ENCODE results near the gene PNPLA6.

PNPLA6 gene

DNA sequence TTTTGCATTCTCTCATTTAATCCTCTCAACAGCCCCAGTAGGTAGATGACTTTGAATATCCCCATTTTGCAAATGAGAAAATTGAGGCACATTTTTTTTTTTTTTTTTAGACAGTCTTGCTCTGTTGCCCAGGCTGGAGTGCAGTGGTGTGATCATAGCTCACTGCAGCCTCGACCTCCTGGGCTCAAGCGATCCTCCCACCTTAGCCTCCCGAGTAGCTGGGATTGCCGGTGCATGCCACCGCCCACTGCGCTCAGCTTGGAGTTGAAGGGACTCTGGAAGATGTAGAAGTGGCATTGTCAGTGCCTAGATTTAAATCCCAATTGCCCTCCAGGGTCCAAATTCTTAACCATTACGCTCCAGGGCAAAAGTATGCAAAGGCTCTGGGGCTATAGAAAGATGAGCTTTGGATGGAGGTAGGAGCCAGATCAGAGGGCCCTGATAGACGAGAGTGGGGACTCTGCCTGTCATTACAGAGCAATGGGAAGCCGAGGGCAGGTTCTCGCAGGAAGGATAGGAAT lies 13.9 kb upstream of the PNPLA6 start:
- DNase-seq (ENCODE audit: insufficient read length, low spot score) (no peak), FAIRE-seq (no peak)
- TF ChIP-seq, protein P1, sequence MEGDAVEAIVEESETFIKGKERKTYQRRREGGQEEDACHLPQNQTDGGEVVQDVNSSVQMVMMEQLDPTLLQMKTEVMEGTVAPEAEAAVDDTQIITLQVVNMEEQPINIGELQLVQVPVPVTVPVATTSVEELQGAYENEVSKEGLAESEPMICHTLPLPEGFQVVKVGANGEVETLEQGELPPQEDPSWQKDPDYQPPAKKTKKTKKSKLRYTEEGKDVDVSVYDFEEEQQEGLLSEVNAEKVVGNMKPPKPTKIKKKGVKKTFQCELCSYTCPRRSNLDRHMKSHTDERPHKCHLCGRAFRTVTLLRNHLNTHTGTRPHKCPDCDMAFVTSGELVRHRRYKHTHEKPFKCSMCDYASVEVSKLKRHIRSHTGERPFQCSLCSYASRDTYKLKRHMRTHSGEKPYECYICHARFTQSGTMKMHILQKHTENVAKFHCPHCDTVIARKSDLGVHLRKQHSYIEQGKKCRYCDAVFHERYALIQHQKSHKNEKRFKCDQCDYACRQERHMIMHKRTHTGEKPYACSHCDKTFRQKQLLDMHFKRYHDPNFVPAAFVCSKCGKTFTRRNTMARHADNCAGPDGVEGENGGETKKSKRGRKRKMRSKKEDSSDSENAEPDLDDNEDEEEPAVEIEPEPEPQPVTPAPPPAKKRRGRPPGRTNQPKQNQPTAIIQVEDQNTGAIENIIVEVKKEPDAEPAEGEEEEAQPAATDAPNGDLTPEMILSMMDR (IDR thresholded peaks at IDR 0.05; ENCODE audit: insufficient read depth, missing control alignments), result no peak

DNA sequence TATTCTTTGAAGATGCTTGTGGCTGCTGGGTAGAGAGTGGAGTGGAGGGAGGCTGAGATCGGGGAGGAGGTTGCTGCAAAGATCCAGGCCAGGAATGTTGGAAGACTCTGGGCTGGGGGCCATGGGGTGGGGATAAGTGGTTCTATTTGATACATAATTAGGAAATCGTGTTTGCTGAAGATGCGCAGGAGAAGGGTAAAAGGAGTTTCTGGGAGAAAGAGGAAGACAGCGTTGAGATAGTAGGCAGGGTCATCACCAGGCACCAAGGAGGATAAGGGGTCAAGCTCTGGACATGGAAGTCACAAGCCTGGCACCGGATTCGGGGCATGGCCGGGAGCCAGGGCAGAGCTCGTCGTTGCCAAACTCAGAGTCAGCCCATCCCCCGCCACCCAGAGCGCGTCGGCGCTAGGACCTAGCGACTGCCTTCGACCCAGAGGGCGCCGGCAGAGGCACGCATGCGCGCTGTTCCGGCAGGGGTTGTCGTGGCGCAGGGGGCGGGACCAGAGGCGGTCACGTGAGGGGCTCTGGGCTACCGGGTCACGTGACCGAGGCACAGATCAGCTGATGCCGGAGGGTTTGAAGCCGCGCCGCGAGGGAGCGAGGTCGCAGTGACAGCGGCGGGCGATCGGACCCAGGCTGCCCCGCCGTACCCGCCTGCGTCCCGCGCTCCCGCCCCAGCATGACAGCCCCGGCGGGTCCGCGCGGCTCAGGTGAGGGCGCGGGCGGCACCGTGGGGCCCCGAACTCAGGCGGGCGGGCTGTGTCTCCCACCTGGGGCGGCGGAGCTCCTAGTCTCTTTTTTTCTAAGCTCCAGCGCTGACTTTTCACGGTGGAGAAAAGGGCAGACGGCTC lies 13.2 kb upstream of the PNPLA6 start, which contains the start of gene MCOLN1:
Gene MCOLN1, plus strand, starts transcription at position 553 of the 851 bp plus-strand sequence. Its CDS starts 127 bp downstream, at position 680.
- DNase-seq (ENCODE audit: insufficient read length, low spot score) (peak; percentile 100), FAIRE-seq (no peak)
- TF ChIP-seq, protein P1 (IDR thresholded peaks at IDR 0.05; ENCODE audit: insufficient read depth, missing control alignments), result no peak

GRCh38 chr19:7522923-7523667 lies 12.4 kb upstream of the PNPLA6 start:
- TF ChIP-seq, protein P1 (IDR thresholded peaks at IDR 0.05; ENCODE audit: insufficient read depth, missing control alignments), result no peak
- FAIRE-seq, result no peak
- DNase-seq (ENCODE audit: insufficient read length, low spot score), result no peak

- TF ChIP-seq, protein P1 (IDR thresholded peaks at IDR 0.05; ENCODE audit: insufficient read depth, missing control alignments), result no peak
- no peak for FAIRE-seq
- DNase-seq (ENCODE audit: insufficient read length, low spot score), result no peak
These were observed 11.0 kb upstream of the PNPLA6 start for GRCh38 chr19:7524523-7524922.

DNA sequence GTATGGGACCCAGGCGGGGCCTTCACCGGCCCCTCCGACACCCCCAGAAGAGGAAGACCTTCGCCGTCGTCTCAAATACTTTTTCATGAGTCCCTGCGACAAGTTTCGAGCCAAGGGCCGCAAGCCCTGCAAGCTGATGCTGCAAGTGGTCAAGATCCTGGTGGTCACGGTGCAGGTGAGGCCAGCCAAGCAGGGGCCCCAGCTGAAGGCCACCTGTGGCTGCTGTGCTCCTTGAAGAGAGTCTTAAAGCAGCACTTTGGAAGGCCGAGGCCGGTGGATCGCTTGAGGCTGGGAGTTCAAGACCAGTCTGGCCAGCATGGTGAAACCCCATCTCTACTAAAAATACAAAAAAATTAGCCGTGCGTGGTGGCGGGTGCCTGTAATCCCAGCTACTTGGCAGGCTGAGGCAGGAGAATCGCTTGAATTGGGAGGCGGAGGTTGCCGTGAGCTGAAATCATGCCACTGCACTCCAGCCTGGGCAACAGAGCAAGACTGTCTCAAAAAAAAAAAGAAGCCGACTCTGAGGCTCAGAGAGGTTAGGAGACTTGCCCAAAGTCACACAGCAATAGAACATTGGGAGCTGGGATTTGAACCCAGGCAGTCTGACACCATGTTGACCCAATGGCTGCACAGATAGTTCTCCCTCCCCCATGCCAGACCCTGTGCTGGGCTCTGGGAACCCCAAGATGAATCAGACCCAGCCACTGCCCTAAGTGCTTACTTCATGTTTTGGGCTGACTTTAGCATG lies 10.4 kb upstream of the PNPLA6 start:
- FAIRE-seq, result no peak
- TF ChIP-seq, protein P1 (IDR thresholded peaks at IDR 0.05; ENCODE audit: insufficient read depth, missing control alignments), result no peak

DNA sequence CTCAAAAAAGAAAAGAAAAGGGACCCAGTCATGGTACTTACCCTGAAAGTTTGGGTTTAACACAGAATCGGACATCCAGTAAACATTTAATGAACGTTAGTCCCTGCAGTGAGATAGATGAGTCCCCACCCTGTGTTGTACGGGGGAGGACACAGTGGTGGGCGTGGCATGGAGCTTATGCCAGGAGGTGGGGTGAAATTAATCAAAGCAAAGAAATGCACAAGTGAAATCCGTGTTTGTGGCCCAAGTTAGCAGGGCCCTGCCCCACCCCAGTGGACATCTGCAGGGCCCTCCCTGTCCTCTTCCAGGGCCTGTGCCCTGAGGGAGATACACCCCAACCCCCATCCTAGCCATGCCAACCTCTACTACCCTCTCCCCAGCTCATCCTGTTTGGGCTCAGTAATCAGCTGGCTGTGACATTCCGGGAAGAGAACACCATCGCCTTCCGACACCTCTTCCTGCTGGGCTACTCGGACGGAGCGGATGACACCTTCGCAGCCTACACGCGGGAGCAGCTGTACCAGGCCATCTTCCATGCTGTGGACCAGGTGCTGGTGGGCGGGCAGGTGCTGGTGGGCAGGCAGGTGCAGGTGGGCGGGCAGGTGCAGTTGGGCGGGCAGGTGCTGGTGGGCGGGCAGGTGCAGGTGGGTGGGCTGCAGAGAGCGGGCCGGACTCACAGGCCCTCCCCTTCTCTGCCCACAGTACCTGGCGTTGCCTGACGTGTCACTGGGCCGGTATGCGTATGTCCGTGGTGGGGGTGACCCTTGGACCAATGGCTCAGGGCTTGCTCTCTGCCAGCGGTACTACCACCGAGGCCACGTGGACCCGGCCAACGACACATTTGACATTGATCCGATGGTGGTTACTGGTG lies 9.2 kb upstream of the PNPLA6 start:
- TF ChIP-seq, protein P1 (IDR thresholded peaks at IDR 0.05; ENCODE audit: insufficient read depth, missing control alignments), result no peak
- FAIRE-seq, result no peak
- DNase-seq (ENCODE audit: insufficient read length, low spot score), result no peak

More for the DNA sequence above, 10.4 kb upstream of the PNPLA6 start:
- no peak for DNase-seq (ENCODE audit: insufficient read length, low spot score)
